ENCODE data around the gene SEC63.
"Not testable (repeated sequence)": the region's sequence is repeated elsewhere in the genome, so short reads cannot be mapped to it uniquely, and the experiment has no call there.

The SEC63 gene

DNA sequence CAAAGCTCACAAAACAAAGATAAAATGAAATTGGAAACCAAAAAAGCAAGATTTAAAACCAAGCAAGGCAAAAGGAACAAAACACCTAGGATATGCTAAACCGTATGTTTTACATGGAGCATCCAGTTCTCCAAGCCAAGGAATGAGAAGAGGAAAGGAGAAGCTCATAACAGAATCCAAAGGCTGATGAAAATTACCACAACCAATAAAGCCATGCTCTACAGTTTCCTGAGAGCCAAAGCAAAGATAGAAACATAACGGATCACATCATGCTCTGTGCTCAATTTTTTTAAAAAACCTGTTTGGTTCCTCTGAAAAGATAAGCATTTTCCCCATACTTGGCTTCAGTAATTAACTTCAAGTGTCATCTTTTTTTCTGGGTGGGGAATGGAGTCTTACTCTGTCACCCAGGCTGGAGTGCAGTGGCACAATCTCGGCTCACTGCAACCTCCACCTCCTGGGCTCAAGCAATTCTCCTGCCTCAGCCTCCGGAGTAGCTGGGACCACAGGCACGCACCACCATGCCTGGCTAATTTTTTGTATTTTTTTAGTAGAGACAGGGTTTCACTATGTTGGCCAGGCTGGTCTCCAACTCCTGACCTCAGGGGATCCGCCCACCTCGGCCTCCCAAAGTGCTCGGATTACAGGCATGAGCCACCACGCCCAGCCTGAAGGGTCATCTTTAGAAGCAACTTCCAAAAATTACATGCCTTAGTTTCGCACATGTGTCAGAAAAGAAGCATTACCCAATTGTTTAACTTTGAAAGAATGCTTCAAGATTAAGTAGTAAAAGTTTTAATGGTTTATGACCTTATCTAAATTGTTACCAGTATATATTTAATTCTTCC, 31.1 kb downstream of the SEC63 start:
- DNase-seq = not testable (repeated sequence)

DNA sequence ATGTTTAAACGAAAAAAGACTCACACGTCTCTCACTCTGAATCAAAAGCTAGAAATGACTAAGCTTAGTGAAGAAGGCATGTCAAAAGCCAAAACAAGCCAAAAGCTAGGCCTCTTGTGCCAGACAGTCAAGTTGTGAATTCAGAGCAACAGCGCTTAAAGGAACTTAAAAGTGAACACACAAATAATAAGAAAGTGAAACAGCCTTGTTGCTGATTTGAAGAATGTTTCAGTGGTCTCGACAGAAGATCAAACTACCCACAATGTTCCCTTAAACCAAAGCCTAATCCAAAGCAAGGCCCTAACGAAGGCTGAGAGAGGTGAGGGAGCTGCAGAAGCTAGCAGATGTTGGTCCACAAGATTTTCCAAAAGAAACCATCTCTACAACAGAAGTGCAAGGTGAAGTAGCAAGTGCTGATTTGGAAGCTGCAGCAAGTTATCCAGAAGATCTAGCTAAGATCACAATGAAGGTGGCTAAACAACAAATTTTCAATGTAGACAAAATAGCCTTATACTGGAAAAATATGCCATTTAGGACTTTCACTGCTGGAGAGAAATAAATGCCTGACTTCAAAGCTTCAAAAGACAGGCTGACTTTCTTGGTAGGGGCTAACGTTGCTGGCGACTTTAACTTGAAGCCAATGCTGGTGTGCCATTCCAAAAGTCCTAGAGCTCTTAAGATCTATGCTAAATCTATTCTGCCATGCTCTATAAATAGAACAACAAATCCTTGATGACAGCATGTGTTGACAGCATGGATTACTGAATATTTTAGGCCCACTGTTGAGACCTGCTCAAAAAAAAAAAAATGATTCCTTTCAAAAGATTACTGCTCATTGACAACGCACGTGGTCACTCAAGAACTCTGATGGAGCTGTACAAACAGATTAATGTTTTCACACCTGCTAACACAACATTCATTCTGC, 40.3 kb downstream of the SEC63 start:
- no peak for DNase-seq

DNA sequence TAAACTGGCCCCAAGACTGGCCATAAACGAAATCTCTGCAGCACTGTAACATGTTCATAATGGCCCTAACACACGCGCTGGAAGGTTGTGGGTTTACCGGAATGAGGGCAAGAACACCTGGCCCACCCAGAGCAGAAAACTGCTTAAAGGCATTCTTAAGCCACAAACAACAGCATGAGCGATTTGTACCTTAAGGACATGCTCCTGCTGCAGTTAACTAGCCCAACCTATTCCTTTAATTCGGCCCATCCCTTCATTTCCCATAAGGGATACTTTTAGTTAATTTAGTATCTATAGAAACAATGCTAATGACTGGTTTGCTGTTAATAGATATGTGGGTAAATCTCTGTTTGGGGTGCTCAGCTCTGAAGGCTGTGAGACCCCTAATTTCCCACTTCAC, 41.0 kb downstream of the SEC63 start:
- not testable (repeated sequence) for DNase-seq

DNA sequence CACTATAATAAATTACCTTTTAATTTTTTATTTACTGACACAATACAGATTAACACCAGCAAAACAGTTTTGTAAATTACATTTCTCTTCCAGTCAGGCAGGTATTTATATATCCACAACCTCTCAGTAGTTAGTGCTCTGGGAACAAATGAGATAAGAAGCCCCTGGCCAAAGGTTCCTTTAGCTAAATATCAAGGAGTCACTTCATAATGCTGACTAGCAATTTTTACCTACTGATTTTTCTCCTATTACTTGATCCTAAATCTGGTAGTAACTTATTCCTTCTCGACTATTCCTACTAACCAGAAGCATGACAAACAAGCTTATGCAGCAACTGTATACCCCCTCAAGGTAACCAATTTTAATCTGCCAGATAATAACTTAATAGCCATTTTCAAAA, 46.3 kb downstream of the SEC63 start:
- DNase-seq = no peak

DNA sequence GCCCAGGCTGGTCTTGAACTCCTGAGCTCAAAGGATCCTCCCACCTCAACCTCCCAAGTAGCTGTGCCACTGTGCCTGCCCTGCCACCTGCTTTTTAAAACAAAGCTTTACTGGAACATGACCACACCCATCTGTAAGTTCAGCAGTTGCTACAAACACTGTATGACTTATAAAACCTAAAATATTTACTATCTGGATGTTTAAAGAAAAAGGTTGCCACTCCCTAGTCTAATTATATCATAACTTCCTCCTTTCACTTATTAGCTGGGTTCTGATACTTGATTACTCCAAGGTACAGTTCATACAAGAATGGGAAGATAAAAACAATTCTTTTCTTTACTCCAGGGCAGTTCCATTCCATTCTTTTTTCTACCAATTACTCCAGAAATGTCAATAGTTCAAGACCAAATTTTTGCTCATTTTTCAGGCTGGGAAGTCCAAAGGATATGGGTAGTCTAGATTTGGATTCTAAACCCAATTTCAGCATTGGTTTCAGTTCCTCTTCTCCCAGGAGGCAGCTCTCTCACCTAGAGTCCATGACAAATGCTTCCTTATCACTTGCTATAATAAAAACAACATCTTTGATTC, 63.1 kb downstream of the SEC63 start:
- no peak for DNase-seq

DNA sequence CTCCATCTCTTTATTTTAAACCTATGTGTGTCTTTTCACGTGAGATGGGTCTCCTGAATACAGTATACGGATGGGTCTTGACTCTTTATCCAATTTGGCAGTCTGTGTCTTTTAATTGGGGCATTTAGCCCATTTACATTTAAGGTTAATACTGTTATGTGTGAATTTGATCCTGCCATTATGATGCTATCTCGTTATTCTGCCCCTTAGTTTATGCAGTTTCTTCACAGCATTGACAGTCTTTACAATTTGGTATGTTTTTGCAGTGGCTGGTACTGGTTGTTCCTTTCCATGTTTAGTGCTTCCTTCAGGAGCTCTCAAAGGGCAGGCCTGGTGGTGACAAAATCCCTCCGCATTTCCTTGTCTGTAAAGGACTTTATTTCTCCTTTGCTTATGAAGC, 67.6 kb downstream of the SEC63 start:
- not testable (repeated sequence) for DNase-seq

DNA sequence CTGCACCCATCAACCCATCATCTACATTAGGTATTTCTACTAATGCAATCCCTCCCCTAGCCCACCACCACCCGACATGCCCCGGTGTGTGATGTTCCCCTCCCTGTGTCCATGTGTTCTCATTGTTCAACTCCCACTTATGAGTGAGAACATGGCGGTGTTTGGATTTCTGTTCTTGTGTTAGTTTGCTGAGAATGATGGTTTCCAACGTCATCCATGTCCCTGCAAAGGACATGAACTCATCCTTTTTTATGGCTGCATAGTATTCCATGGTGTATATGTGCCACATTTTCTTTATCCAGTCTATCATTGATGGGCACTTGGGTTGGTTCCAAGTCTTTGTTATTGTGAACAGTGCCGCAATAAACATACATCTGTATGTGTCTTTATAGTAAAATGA, 72.1 kb downstream of the SEC63 start:
- DNase-seq = not testable (repeated sequence)

DNA sequence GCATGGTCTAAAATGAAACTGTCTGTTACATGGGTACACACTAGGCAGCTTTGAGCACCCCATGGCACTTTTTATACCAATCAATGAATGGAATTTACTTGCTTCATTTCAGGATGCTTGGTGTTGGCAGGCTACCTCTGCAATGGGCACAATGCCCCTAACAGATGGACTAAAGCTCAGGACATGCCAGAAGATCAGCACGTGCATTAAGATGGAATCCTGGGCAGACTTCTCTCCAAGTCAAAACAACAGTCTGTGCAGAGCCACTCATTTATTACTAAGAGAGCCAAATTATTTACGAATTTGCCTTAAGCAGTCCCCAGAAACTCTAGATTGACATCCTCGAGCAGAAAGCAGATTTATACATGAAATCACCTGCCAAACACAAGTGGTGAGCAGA, 78.1 kb downstream of the SEC63 start:
- no peak for DNase-seq

DNA sequence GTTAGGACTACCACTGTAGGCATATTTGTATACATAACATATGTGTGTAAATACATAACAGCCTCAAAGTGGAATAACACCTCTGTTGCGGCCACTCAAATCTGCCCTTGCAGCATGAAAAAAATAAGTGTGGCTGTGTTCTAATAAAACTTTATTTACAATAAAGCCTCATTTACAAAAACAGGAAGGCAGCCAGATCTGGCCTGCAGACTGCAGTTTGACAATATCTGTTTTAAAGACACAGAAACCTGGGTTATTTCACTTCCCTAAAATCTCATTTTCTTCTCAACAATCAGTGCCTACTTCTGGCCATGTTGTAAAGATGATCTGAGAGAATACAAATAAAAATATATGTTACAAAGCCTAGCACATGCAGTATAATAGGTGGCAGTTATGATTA, 80.0 kb downstream of the SEC63 start:
- no peak for DNase-seq

DNA sequence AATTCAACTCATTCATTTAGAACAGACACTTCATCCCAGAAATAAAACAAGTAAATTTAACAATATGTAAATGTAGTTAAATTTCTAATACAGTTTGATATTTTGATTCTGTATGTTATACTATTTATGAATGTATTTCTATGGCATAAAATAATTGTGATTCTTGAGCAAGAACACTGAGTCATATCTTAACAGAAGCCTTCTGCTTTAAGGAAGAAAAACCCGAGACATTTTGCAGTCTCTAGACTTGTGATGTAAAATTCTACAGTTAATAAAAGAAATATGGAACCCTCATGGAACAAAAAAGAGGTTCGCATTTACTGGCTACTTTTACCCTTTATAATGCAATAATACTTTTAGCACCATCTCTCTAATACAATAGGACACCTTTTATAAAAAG, 86.0 kb downstream of the SEC63 start:
- no peak for DNase-seq

DNA sequence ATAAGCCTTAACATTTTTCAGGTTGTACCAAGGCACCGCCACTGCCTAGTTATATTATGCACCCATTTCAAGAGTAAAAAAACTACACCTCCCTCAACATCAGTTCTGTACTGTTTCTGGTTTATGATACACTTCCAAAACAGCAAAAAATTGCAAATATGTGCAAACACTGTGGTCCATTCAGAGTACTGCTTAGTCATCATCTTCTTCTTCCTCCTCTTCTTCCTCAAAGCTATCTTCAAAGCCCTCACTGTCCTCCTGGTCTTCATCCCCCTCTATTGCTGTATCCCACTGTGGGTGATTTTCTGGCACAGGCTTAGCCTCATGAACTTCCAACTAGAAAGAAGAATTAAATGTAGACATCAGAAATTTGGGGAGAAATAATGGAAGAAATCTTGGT, 86.5 kb downstream of the SEC63 start:
- not testable (repeated sequence) for DNase-seq

DNA sequence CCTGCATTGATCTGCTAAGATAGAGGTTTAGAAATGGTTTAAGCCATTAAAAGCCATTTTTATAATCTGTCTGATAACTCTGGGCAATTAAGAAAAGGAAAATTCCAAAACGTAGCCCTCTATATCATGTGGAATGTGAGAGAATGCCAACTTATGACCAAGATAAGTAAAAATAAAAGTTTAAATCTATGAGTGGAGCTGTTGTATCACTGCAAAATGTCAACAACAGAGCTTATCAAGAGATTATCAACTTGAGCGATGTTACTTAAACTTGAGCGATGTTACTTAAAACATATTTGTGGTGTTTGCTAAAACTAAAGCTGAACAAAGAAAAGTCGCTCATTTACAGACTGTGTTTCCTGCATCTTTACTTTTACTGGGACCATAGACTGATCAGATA, 87.0 kb downstream of the SEC63 start:
- DNase-seq = no peak

DNA sequence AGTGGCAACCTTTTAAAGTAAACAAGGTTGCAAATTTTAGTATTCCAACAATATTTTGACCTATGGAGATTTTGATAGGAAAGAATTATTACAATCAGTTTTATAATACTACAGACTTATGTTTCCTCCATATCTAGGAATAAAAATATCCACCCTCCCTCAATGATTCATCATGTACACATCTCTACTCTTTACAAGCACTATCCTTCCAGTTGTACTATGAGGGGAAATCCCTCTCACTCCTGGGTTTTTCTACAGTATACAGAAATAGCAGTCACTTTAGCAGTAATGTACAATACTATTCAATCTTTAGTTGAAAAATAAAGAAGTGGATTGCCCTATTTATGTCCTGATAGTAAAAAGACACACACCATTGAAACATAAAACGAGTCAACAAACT, 87.6 kb downstream of the SEC63 start:
- no peak for DNase-seq

DNA sequence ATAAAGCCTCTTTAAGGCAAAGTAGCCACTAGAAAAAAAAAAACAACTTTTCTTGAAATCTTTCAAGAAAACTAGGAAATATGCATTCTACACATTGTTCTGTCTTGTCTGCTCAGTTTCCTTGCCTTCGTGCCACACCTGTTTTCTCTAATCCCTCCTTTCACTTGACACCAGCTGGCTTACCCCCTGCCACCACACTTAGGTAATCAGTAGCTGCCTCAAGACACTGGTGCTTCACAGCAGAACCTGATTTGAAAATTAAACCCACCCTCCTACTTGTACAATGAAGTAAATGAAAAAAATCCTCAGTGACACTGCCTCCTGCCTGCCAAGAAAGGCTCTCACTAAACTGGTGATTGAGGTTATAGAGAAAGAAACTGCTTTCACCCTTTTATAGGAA, 88.1 kb downstream of the SEC63 start:
- DNase-seq = no peak

DNA sequence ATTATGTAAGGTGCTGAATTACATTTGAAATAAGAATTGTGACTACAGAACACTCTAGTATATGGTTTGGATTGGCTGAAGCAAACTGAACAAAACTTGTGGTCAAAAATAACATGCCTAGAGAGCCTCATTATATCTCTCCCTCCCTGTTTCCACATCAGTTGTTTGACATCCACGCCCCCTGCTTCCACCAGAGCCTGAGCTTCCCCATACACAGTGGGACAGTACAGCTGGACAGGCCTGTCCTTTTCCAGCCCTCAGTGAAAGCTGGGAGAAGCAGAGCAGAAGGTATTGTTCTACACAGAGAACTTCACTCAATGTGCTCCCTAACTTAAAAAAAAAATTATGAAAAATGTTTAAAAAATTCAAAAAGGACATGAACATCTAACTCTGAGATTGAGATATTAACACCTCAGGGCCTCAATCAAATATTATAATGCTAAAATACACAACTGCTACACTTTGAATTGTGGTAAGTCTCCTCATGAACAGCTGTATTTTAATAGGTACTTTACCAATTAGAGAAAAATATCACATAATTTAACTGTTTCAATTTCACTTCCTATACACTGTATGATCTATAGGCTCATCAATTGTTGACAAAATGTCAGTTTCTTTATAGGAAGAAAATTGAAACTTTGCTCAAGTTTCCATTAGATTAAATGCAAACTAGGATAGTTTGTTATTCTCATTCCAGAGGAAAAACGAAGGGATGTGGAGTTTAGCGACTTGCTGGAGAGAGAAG, 89.0 kb downstream of the SEC63 start:
- DNase-seq = no peak

DNA sequence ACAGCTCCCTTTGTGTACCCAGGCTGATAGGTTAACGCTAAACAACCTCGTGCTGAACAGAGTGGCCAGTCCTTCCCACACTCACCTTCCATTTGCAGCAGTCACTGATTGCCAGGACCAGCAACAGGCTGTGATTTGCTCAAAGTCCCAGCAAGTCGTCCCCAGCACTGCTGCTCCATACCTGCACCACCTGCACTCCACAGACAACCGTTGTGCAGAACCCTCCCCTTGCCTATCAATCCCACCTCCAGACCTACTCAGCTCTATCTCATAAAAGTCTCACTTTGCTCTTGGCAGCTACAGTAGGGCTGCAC, 90.7 kb downstream of the SEC63 start:
- no peak for DNase-seq

DNA sequence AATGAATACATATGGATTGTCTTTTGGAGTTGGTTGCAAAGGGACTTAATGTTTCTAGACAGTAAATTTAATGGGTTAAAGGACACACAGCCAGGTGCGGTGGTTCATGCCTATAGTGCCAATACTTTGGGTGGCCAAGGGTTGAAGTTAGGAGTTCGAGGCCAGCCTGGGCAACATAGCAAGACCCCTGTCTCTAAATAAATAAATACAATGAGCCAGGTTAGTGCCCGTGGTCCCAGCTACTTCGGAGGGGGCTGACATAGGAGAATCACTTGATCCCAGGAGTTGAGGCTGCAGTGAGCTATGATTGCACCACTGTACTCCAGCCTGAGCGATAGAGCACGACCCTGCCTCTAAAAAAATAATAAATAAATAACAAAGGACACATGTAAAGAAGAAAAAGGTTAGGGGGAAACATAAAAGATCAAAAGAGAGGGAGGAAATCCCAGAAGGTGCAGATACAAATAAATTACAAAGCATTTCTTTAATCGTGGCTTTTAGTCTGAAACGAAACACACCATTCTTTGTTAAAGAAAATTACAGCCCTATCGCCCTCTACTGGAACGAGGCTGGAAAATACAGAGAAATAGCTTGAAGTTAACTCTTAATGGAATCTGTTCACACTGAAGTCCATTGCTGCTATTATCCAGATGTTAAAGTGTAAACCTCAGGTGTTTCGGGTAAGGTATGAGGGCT, 91.3 kb downstream of the SEC63 start:
- DNase-seq = no peak

DNA sequence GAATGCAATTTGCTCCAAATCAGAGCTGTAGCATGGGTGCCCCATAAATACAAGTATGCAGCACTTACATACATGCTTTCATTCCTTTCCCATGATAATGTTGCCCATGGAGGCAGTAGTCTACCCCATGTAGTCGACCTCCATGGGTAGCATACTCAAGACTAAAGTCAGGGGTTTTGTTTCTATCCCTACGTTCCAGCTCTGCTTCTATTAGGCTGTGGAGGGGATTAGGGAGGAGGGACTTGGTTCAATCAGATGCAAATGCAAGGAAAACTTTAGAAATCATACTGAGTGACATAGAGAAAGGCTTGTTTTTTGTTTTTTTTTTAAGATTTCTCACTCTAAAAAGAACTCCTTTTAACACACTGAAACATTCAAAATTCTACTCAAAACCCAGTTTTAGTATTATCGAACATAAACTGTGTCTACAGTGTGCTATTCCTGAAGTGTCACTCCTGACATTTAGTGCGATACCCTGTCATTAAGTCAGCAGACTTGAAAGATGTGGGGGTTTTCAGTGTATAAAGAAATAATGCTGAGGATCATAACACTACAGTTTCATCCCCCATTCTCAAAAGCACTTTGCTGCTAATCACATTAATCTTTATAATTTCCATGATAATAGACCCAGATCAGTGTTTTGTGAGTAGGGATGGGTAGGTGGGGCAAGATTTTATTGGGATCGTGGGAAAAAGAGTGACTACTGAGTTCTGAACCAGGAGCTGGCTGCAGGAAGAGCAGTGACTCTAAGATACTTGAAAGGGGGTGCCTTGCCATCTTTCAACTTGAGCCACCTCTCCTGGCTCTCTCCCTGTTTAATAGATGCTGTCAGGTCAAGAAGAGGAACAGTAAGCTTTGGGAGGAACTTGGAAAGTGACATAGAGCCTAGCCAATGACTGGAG, 93.5 kb downstream of the SEC63 start:
- DNase-seq = no peak

DNA sequence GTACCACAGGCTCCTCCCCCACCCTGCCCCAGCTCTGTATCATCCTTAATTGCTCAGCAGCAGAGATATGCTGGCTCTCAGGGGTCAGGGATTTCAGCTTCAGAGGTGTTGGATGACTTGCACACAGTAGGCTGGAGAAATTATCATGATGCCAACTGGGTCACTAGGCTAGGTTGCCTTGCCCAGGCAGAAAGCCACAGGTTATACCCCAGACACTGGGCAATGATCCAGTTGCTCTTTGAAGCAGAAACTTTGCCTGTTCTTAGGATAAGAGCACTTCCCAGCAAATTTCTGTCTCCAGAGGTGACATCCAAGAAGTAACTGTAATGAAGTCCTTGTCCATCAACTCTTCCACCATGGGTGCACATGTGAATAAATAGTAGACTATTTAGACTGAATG, 95.6 kb downstream of the SEC63 start:
- DNase-seq = no peak

DNA sequence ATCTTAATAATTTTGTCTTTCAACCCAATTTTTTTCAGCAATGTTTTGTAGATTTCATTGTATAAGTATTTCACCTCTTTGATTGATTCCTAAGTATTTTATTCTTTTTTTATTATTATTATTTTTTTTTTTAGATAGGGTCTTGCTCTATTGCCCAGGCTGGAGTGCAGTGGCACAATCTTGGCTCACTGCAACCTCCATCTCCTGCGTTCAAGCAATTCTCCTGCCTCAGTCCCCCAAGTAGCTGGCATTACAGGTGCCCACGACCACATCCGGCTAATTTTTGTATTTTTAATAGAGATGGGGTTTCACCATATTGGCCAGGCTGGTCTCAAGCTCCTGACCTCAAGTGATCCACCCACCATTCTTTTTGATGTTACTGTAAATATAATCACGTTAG, 97.0 kb downstream of the SEC63 start:
- DNase-seq = not testable (repeated sequence)

DNA sequence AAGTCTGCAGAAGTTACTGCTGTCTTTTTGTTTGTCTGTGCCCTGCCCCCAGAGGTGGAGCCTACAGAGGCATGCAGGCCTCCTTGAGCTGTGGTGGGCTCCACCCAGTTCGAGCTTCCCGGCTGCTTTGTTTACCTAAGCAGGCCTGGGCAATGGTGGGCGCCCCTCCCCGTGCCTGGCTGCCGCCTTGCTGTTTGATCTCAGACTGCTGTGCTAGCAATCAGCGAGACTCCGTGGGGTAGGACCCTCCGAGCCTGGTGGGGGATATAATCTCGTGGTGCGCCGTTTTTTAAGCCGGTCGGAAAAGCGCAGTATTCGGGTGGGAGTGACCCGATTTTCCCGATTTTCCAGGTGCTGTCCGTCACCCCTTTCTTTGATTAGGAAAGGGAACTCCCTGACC, 97.9 kb downstream of the SEC63 start:
- DNase-seq = not testable (repeated sequence)

All from GOT3 (cell line).